Adrenal gland (tissue), 5 donors: ENCODE results near the gene PPP2R3C.

ENCODE experiments used
- POLR2A ChIP-seq, 2 donors: fragments of 450-650 bp; IDR thresholded peaks; one replicate each; pipeline ENCODE4 v1.6.1; 2017; ENCODE audit warnings: antibody characterized with exemption in 2 of 2, mild to moderate bottlenecking in 2 of 2, moderate library complexity in 1 of 2
- TF ChIP-seq, protein P1 (sequence below), 6 experiments: fragments of 450-650 bp in 4 of 6; fragments of 200-600 bp in 2 of 6; sonication (generic) in 1 of 6; IDR thresholded peaks; 1 replicate in 5 of 6; 2 replicates in 1 of 6; pipeline versions ENCODE4 v1.5.1 to v1.8.0; 2016 to 2021; ENCODE audit warnings: antibody characterized with exemption in 6 of 6, mild to moderate bottlenecking in 2 of 6, moderate library complexity in 1 of 6
- donor health status: DM: no; HTN: no; CAD: no.

GRCh38 chr14:35158491-35158890, 36.7 kb upstream of the PPP2R3C start:
- TF ChIP-seq, protein P1, sequence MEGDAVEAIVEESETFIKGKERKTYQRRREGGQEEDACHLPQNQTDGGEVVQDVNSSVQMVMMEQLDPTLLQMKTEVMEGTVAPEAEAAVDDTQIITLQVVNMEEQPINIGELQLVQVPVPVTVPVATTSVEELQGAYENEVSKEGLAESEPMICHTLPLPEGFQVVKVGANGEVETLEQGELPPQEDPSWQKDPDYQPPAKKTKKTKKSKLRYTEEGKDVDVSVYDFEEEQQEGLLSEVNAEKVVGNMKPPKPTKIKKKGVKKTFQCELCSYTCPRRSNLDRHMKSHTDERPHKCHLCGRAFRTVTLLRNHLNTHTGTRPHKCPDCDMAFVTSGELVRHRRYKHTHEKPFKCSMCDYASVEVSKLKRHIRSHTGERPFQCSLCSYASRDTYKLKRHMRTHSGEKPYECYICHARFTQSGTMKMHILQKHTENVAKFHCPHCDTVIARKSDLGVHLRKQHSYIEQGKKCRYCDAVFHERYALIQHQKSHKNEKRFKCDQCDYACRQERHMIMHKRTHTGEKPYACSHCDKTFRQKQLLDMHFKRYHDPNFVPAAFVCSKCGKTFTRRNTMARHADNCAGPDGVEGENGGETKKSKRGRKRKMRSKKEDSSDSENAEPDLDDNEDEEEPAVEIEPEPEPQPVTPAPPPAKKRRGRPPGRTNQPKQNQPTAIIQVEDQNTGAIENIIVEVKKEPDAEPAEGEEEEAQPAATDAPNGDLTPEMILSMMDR (IDR thresholded peaks at IDR 0.05) = no peak
- no peak for TF ChIP-seq POLR2A (IDR thresholded peaks at IDR 0.05)
